ENCODE data around the gene KCNMA1.

Gene KCNMA1

DNA sequence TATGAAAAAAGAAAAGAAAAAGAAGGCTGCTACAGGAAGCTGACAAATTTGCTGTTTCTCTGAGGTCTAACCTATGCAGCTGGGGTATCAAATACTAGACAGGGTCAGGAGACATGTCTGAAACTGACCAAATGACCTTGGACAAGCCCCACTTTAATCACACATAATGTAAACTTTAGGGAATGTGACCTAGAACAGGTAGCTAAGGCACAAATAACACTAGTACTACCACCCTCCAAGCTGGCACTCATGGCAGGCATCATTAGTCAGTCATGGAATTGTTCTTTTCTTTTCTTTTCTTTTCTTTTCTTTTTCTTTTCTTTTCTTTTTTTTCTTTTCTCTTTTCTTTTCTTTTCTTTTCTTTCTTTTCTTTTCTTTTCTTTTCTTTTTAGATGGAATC lies 250.4 kb downstream of the KCNMA1 start:
- in situ Hi-C loops (cut with HindIII; ENCODE audit: low sequenced_read_pairs): no loop called here

DNA sequence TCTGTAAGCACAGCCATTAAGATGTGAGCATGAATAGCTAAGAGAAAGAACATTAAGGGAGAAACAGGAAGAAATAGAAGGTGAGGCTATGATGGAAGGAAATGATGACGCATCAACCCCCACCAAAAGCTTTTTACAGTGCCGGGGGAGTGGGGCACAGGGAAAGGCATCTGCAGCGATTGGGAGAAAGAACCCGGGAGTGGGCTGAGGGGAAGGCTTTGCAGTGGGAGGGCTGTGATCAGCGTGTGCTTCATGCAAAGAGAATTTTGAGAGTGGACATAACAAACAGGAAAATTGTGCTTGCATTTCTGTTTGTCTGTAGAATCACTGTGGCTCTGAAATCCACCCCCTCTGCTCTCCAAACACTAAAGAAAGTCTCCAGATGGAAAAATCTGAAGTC lies 250.8 kb downstream of the KCNMA1 start:
- in situ Hi-C loops (cut with HindIII; ENCODE audit: low sequenced_read_pairs): no loop called here

DNA sequence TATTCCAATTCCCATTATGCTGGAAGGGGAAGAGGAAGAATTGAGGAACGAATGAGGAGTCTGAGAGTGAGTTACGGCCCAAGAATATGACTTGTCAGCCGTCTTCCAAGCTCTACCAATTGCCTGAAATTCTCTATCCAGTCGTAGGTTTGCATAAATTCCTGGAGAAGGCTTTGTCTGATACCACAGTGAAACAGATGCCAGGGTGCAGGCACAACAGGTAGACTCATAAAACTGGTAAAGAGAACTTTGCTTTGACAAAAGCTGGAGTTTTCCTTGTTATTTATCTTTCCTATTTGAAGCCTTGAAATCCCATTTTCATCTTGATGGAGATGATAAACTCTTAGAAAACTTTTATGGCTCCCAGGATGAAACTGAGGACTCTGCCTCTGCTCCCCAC lies 251.2 kb downstream of the KCNMA1 start:
- in situ Hi-C loops (cut with HindIII; ENCODE audit: low sequenced_read_pairs): no loop called here

DNA sequence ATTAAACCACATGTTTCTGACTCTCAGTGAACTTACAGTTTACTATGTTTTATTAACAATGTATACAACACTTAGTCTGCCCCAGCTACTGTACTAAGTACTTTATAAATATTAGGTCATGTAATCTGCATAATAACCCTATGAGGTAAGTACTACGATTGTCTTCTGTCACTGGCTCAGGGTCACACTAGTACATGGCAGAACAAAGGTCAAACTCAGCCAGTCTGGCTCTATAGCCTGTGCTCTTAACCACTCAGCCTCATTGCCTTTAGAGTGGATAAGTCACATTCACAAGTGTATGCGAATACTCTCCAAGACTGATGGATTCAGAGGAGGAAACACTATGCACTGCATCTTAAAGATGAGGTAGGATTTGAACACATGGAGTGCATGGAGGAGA lies 252.3 kb downstream of the KCNMA1 start:
- in situ Hi-C loops (cut with HindIII; ENCODE audit: low sequenced_read_pairs): no loop called here

DNA sequence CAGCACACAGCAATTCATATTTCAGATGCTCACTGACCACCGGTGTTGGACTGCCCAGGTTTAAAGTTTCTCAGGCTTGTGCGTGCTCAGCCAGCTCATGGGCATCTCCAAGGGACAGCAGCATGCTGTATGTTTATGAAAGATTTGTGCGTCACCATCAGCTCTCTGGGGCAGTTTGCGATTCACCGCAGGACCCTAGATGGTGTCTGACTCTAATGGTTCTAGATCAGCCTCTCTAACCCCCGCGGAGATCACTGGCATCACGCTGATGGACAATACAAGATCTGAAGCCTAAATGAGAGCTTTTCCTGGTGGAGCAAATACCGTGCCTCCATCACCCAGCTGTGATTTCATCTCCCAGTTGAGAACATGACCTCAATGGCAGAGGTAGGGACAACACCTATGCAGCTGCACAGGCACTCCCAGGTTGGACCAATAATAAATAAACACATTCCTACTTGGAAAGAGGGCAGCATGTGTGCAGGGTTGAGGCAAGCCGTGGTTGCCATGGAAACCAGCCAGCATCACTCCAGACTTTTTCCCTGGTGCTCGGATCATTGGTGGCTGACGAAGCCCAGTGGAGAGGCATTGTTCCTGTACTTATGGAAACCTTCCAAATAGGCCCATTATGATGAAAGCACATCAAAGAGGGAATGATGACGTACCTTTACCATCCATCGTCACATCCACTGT lies 253.6 kb downstream of the KCNMA1 start:
- in situ Hi-C loops (cut with HindIII; ENCODE audit: low sequenced_read_pairs): no loop called here

DNA sequence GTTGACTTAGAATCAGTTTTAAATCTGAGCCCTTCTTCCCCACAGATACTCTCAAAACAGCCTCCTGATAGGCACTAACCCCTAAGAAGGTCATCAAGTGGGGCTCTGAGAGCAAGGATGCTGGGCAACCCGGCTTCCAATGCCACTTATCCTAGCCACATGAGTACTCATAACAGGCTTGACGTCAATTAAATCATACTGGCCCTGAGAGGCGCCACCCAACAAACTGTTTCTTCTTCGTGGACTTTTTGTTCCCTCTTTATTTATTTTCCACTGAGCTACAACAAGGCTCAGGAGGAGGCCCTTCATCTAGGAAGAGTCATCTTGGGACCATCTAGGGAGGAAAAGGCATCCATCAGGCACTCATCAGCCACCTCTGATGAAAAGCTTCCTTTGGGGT lies 255.9 kb downstream of the KCNMA1 start:
- in situ Hi-C loops (cut with HindIII; ENCODE audit: low sequenced_read_pairs): no loop called here

DNA sequence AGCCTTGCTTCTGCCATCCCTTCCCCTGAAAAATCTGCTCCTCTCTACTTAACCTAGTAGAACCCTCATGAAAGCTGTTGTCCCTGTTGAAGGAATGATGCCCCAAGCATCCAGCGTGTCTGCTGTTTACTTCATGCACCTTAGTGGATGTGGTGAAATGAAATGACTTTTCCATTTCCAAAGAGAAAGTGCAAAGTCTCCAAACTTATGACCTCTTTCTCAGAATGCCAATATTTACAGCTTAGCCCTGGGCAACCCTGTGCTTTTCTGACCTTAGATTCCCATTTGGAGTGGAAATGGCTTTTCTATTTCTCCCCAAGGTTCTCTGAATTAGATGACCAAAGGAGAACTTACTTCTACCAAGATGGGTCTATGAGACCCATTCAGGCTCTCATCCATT lies 256.9 kb downstream of the KCNMA1 start:
- in situ Hi-C loops (cut with HindIII; ENCODE audit: low sequenced_read_pairs): no loop called here

DNA sequence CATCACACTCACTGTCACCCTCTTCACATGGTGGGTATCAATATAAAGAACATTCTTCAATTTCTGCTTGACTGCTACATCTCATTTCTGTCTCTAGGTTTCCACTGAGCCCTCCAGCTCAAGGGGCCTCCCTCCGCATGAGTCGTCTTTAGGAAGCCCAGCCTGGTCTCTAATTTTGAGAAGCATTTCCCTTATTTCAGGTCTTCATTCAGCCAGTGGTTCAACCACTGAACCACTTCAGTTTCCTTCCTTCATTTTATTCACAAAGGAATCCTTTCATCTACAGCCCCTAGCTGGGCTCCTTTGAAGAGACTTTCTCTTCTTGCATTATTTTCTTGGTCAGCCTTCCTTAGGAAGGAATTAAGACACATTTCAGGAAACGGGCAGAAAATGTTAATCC lies 257.4 kb downstream of the KCNMA1 start:
- in situ Hi-C loops (cut with HindIII; ENCODE audit: low sequenced_read_pairs): no loop called here

DNA sequence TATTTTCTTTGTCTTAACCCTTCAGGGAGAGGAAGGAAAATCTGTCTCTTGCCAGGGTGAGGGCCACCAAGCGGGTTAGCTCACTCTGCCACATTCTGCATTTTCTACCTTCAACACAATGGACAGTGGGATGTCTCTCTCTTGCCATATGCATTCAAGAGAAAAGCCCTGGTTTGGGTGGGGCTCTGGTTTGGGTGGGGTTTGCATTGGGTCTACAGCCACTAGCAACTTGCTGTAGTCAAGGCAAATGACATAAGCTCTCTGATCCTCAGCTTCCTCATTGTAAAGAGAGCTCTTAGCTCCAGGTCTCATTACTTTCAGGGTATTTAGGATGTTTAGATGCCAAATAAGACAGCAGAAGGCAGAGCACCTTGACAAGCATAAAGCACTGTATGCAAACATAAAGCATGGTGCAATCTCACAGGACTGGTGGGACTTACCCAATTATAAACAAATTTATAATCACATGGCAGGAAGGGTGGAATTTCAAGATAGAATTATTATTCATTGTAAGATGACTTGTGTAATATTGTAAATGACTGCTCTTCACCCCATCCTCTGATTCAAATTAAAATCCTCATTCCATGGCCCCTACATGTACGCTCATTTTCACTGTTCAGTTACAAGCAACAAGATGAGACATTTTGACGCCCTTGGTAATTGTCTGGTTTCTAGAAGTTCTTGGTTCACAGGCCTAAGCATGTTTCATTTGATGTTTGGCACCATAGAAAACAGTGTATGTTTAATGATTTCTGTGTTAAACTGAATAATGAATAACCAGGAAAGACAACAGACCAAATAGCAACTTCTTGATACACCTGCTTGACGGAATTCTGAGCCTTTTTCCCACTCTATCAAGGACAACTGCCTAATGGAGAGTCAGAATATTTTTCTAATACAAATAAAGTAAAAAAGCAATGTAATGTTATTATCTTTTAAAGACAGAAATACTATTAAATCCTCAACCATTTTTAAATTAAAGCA lies 258.9 kb downstream of the KCNMA1 start:
- in situ Hi-C loops (cut with HindIII; ENCODE audit: low sequenced_read_pairs): no loop called here

DNA sequence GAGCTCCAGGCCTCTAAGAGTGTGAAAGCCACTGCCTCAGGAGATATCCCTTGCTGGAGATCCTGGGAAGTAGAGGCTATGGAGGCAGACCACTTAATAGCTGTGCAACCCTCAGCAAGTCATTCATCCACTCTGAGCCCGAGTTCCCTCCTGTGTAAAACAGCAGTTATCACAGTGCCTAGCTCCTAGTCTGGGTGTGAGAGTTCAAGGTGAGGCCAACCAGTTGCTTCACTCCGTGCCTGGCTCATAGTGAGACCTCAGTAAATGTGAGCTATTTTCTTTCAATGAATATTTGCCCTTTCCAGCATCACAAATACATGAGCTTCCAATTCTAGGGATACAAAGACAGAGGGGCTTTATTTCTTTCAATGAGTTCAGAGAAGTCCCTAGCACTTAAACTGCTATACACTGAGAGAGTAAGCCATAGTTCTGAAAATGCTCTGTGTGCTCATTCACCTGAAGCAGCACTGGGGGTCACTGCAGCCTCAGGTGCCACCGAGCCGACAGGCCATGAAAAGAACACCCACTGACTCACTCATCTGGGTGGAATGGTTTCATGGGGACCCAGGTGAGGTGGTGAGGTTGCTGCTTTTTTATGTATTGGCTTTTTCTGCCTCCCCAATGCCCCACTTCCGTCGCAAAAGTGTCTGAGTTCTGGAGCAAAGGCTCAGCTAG lies 259.8 kb downstream of the KCNMA1 start:
- in situ Hi-C loops (cut with HindIII; ENCODE audit: low sequenced_read_pairs): no loop called here

DNA sequence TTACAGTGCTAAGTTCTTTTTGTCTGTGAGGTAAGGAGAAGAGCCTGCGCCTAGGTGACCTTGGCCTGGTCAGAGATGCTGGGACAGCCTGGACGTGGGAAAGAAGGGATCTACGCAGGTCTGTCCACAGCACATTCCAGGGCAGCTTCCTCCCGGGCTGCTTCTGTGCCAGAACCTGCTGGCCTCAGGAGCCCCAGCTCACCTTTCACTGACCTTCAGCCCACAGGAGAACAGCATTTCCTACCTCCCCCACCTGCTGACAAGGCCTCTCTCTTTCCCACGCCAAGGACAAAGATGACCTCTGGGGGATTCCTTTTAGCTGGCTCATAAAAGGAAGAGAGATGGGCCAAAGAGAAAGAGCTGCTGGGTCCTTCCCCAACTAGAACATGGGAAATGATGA lies 260.6 kb downstream of the KCNMA1 start:
- in situ Hi-C loops (cut with HindIII; ENCODE audit: low sequenced_read_pairs): no loop called here

DNA sequence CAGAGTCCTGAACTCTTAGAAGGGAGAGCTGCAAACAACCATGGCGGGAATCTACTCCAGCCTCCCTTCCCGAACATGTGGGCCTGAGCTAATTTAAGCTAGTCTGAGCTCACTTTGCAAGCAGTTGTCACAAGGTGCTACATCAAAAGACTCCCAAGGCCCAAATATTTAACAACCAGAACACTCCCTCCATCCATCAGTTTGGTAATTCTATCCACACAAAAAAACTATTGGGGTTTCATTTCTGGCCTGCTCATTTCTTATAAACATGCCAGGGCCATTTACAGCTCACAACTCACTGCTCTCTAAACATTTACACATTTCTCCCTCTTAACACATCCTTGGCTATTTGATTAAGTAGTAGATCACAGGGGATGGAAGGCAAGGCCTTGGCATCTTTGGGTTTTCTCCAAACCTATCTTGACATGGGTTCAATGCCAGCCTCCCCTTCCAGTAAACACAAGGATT lies 263.4 kb downstream of the KCNMA1 start:
- in situ Hi-C loops (cut with HindIII; ENCODE audit: low sequenced_read_pairs): no loop called here

DNA sequence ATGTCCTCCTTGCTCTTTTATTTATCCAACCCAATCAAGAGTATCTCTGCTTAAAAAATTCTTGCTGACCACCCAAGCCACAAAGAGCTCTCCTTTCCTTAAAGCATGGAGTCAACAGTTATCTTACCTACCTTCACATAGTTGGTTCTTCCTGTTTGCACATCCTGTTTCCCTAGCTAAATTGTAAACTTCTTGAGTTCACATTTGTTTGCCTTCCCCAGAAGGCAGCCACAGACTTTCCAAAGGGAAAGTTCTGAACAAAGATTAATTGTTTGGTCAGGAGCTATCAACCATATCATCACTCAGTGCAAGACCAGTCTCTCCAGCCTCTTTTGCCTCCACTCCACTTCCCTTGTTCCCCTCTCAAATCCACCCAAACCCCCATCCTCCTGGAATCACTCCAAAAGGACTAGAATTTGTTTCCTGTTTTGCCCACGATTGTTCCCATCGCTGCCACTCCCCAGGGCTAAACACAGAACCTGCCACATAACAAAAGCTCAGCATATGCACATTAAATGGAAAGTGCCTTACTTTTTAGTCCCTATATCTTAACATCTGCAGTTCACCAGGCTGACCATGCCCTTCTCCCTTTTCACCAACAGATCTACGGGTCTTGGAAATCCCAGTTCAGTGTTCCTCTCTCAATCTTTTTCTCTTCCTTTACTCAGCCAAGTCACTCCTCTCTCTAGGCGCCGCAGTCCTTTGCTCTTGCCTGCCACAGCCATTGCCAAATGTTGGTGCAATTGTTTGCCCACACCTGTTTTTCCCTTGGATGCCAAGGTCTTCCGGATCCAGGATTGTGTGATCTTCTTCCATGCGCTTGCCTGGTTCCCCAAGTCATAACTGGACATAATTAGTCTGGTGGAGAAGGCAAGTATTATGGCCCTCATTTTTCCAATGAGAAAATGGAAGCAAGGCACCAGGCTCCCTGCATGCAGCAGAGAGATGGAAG lies 265.5 kb downstream of the KCNMA1 start:
- in situ Hi-C loops (cut with HindIII; ENCODE audit: low sequenced_read_pairs): no loop called here

DNA sequence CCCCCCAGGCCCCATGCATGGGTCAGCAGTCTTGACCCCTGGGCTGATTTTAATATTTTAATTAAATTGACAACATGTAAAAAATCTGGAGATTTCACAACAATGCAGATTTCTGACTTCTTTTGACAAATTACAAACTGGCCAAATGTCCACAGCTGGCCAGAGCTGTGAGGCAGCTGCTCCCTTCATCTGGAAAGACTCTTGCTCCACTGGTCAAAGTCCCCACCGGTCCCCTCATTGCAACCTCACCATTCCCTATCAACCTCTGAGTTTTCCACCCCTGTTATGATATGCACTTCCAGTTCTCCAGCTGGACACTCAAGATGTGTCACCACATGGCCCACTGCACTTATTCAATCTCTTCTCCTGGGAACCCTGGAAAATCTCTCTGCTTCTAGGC lies 266.2 kb downstream of the KCNMA1 start:
- in situ Hi-C loops (cut with HindIII; ENCODE audit: low sequenced_read_pairs): no loop called here

DNA sequence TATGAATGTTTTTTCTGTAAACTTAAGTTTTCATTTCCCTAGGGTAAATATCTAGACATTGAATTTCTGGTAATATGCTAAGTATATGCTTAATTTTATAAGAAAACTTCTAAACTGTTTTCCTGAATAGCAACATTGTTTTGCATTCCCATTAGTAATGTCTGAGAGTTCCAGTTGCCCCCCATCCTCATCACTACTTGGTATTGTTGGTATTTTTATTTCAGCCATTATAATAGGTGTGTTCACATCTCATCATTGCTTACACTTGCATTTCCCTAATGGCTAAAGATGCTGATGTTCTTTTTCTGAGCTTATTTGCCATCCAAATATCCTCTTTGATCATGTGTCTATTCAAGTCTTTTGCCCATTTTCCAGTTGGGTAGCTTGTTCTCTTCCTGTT lies 269.6 kb downstream of the KCNMA1 start:
- in situ Hi-C loops (cut with HindIII; ENCODE audit: low sequenced_read_pairs): no loop called here

DNA sequence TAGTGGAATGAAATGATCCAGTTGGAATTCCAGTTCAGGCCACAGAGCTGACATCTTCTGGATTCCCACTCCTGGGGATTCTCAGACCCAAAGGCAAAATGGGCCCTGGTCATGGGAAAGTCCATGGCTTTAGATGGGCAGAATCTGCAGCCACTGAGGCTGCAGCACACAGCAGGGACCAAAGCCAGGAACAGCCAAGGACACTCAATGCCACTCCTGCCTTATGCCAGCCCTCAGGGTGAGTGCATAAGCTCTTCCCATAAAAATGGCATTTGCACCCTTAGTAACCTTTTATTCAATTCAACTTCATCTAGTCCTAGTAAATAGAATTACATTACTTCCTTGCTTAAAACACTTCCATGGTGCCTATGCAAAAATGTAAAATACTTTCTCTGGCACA lies 274.4 kb downstream of the KCNMA1 start:
- in situ Hi-C loops (cut with HindIII; ENCODE audit: low sequenced_read_pairs): no loop called here

DNA sequence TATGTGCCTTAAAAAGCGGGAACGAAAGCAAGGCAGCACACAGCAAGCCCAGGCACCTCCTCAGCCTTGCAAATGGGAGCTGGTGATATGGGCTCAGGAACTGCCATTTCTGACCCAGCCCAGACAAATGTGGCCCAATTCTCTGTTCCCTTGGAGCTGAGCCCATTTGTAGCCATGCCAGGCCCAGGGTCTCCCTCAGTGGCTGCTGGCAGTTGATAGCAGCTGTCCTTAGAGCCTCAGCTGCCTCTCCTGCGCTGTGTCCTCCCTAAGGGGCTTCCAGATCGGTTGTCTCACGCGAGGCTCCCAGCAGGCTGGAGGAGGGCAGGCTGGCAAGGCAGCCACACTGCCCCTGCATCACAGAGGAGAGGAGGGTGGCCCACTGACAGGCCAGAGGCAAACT lies 275.8 kb downstream of the KCNMA1 start:
- in situ Hi-C loops (cut with HindIII; ENCODE audit: low sequenced_read_pairs): no loop called here

DNA sequence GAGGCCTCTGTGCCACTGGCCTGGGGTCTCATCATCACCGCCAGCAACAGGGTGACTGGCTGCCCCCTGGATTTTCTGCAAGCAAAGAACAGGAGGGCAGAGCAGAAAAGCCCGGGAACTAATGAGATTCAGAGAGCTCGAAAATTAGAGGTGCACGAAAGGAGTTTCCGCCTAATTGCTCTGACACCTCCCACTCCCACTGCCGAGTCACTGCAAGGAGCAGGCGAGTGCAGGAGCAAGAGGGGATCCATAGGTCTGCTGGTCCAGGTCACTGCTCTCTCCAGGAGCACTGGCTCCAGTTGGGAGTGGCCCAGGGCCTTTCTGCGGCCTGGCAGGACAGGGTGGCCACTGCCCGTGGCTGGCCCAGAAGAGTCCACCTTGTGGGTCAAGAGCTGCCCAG lies 276.2 kb downstream of the KCNMA1 start:
- in situ Hi-C loops (cut with HindIII; ENCODE audit: low sequenced_read_pairs): no loop called here

DNA sequence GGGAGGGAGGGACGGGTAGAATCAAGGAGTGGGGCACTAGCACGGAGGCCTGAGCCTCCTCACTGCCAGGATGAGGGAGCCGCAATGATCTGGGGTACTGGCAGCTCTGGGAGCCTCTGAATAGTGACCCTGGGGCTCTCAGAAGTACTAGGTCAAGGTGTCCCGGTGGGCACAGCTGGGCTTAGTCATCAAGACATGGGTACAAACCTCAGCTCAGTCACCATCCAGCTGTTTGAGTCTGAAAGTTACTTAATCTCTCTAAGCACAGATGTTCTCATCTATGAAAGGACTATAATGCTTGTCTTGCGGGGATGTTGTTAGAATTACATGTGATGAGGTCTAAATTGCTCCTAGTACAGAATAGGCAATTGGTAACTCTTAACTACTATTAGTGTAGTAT lies 276.8 kb downstream of the KCNMA1 start:
- in situ Hi-C loops (cut with HindIII; ENCODE audit: low sequenced_read_pairs): no loop called here

DNA sequence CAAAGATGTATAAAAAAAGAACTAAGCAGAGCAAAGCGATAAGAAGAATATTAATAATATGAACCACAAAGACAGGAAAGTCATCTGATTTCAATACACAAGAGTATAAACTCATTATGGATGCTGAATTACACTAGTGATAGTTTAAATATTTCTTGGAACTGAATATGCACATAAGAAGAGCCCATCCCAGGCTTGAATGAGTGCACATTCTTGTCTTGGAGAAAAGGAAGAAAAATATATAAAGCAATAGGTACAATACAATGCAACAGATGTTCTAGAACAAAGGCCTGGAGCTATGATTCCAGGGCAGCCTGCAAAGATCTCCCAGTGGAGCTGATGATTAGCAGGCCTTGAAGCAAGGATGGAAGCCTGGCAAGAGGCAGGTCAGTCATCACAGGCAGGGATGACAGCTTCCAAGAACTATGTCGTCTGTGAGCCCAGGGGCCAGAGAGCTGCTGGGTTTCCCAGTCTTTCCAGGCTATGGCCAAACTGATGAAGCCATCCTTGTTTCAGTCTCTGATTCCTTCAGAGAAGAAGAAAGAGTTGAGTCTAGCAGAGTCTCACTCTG lies 277.6 kb downstream of the KCNMA1 start:
- in situ Hi-C loops (cut with HindIII; ENCODE audit: low sequenced_read_pairs): no loop called here
